GM12892 (cell line): ENCODE data around the gene PMM2. TPM values are rescaled to one million over a fixed set of nuclear protein-coding genes. Genes with fewer than 3 reads are reported as not detected.
A peak's percentile ranks its signal among the peaks of the same experiment; 100 is the strongest.
"Not testable (repeated sequence)": the region's sequence is repeated elsewhere in the genome, so short reads cannot be mapped to it uniquely, and the experiment has no call there.

Source experiments
- DNase-seq: peaks from one replicate; pipeline ENCODE4 v3.0.0; 2011; ENCODE audit not compliant: insufficient read length
- FAIRE-seq: peaks from 2 replicates; lab custom pipeline; 2011; peaks lifted over from hg19 to GRCh38; lab: Jason Lieb, UNC
- POLR2A ChIP-seq: IDR thresholded peaks from 2 replicates; pipeline ENCODE4 v1.6.1; 2011; ENCODE audit warnings: low read depth, low read length, control low read depth
- POLR2AphosphoS5 ChIP-seq: IDR thresholded peaks from 2 replicates; pipeline ENCODE4 v1.6.1; 2011; ENCODE audit warnings: low read depth, low read length, control low read depth
- TAF1 ChIP-seq: IDR thresholded peaks from 2 replicates; pipeline ENCODE4 v1.6.1; 2011; ENCODE audit warnings: low read depth, mild to moderate bottlenecking, control low read depth, low read length, borderline replicate concordance
- polyA plus RNA-seq: library from polyadenylated mRNA; unstranded; fragments of >200 nt; gene quantifications from one replicate; pipeline ENCODE4 v1.2.1, GENCODE V29; 2012; ENCODE audit warnings: missing spikeins, inconsistent platforms; ENCODE audit not compliant: missing spikeins

PMM2 gene
- polyA plus RNA-seq = 26.7 TPM

DNA sequence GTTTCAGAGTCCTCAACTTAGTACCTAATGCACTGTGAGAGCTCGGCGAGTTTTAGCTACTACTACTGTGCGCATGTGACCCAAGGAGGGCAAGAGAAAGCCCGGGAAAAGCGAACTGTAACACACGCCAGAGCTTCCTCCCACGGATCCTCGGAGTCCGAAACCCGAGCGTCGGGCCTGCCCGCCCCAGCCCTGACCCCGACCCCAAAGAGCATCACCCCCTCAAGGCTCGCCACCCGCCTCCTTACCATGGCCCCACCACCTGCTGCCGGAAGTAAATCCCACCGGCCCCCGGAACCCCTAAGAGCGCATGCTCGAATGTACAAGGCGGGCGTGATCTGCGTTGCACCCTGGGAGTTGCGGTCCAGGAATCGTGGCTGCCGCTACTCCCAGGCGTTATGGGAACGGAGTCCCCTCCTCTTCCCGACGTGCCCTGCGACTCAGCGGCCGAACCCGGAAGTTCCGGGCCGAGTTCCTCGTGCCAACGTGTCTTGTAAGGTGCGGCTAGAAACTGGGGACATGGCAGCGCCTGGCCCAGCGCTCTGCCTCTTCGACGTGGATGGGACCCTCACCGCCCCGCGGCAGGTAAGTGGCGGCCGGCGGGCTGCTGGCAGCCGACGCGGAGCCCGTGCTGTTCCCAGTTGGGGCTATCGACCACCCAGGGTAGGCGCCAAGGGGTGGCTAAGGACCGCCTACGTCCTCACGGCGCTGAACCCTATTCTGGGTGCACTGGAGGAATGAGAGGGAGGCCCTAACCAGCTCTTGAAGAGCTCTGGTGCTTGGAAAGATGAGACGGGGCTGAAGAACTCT, at the start of gene PMM2, which contains the start of gene TMEM186:
PMM2 (plus strand) TSS at position 476 of the 810 bp plus-strand sequence; CDS start at position 520, 44 bp downstream.
TMEM186 (minus strand) TSS at position 276 of the 810 bp plus-strand sequence; CDS start at position 251, 25 bp downstream.
- DNase-seq (peak; percentile 96), FAIRE-seq (peak; percentile 92)
- peak; percentile 95 for TF ChIP-seq POLR2A
- peak; percentile 88 for TF ChIP-seq POLR2AphosphoS5
- TF ChIP-seq TAF1 = peak; percentile 35

DNA sequence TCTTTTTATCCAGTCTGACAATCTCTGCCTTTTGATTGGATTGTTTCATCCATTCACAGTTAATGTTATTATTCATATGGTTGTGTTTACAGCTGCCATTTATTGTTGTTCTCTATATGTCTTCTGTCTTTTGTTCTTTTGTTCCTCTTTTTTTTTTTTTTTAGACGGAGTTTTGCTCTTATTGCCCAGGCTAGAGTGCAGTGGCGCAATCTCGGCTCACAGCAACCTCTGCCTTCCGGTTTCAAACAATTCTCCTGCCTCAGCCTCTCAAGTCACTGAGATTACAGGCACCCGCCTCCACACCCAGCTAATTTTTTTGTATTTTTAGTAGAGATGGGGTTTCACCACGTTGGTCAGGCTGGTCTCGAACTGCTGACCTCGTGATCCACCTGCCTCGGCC, 48.7 kb upstream of the PMM2 start:
- not testable (repeated sequence) for DNase-seq, FAIRE-seq

DNA sequence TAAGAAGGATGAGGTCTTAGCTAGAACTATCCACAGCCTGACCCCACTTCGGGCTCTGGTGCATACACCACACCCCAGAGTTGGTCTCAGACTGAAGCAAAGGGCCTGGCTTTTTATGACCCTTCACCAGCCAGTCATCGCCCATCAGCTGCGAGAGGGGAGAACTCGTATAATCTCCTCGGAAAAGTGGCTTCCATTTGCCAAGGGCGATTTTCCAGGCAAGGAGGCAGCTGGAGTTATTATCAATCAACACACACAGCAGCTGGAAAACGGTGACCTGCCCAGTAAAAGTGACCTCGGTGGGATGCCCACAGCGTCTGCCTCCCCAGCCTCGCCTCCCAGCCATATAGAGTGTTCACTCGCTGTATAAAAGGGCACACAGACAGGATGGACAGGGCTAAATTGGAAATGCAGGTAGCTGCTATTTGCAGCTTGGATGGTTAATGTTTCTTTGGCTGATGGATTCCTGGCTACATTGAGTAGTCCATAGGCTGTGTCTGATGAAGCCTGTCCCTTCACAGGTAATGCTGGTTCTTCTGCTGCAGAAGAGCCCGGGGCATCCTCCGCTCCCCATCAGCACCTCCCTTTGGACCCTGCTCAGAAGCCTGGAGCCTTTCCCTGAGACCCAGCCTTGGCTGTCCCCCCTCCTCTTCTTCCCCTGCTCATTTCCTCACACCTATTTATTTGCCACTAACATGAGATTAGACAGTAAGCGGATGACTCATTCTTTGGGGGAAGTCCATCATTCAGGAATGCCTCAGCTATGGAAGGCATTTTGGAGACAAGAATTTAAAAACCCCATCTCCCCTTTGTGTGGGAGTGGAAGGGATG, 45.9 kb upstream of the PMM2 start:
- no peak for TF ChIP-seq POLR2AphosphoS5
- no peak for TF ChIP-seq TAF1
- TF ChIP-seq POLR2A = no peak
- DNase-seq (no peak), FAIRE-seq (no peak)

DNA sequence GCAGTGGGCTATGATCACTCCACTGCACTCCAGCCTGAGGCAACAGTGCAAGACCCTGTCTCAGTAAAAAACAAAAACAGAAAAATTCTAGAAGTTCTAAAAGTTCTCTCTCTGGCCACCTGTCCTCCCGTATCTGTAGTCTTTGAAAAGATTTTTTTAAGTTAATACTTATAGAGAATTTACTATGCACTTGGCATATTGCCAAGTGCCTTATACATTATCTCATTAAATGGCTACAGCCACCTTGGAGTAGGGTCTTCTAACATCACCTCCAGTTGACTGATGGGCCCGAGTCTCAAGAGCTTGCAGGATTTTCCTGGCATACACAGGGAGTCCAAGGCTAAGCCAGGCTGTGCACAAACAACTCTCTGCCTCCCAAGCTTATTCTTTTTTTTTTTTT, 44.9 kb upstream of the PMM2 start:
- no peak for DNase-seq
- no peak for FAIRE-seq
- TF ChIP-seq POLR2AphosphoS5 = no peak
- TF ChIP-seq POLR2A = no peak
- TF ChIP-seq TAF1 = no peak

DNA sequence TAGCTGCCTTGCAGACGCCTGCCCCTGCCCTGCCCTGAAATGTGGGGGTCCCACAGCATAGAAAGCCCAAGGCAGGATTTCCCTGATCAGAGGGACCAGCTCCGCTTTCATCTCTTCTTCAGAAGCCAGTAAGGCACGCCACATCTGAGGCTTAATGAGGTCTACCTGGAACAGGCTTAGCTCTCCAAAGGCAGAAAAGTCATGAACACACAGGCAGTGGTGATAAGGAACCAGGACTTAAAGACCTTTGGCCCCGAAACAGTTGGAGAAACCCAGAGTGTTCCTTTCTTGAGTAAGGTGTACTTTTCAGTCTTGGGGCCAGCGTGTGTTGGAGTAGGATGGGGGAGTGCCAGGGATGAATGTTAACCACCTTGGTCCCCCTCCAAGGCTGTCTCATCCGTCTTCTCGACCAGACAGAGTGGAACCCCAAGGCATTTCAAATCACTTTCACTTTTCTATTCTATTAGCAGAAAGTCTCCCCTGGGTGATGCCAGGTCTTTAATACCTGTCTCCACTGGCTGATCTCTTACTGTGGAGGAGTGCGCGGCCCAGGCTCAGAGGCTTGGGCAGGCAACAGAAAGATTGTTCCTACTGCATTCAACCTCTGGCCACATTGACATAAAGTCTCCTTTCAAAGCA, 44.1 kb upstream of the PMM2 start:
- TF ChIP-seq POLR2AphosphoS5 (no peak), POLR2A (no peak), TAF1 (no peak)
- DNase-seq (no peak), FAIRE-seq (no peak)

DNA sequence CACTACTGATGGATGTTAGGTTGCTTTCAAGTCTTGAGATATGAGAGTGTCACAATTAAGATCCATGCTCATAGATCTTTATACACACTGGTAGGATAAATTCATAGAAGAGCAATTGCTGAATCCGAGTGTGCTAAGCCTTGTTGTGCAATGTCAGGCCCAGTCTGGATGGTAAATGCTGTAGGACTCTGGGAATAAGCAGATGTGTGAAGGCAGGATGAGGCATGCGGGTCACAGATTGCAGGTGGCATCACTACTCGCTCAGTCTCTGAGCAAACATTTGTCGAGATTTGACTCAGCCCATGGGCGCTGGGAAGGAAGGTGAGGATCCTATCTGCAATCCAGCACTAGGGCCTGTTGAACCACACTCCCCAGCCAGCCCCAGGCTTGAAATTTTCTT, 40.9 kb upstream of the PMM2 start:
- DNase-seq (no peak), FAIRE-seq (no peak)

DNA sequence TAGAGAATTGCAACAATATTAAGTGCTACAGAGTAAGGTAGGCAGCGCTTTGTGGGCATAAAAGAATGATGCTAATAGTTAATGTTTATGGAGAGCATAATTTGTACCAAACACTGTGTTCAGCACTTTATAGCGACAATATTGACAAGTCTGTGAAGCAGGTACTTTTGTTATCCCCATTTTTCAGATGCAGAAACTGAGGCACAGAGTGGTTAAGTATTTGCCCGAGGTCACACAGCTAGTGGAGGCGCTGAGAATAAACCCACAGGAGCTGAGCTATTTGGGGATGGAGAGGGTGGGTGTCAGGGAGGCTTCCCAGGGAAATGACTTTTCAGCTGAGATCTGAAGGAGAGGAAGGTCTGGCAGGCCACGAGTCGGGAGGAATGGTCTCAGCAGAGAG, 39.6 kb upstream of the PMM2 start:
- TF ChIP-seq POLR2AphosphoS5 (no peak), TAF1 (no peak), POLR2A (no peak)
- no peak for FAIRE-seq
- no peak for DNase-seq

More for the DNA sequence above, 40.9 kb upstream of the PMM2 start:
- TF ChIP-seq POLR2AphosphoS5 (no peak), TAF1 (no peak), POLR2A (no peak)

DNA sequence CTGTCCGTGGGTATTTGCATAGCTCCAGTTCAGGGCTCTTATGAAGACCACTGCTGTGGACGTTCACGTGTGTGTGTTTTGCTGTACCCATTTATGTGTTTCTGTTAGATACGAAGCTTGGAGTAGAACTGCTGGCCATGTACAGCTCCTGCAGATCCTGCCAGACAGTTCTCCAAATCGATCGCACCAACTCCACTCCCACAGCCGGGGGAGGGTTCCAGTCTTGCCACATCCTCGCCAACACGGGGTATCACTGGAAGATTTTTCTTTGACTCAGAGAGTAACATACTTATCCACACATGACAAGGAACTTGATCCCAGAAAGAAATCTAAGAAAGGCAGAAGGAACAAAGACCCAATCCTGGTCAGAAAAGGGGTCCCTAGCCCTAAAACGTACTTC, 37.6 kb upstream of the PMM2 start:
- FAIRE-seq = no peak
- TF ChIP-seq POLR2A (no peak), TAF1 (no peak), POLR2AphosphoS5 (no peak)

DNA sequence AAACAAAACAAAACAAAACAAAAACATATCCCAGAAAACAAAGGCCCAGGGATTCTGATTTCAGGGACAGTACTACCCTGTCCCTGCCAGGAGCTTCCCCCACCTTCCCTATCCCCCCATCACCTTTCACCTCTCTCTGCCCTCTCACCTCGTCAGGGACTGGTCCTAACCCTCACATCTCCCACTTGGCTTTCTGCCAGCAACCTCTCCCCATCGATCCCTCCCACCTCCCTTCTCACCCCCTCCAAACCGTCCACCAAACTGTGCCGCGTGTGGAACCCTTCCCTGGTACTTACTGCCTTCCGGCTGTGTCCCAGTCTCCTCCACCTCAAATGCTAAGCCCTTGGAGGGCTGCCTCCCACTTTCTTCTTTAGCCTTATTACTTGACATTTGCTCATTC, 36.6 kb upstream of the PMM2 start:
- no peak for FAIRE-seq
- DNase-seq = no peak
- TF ChIP-seq POLR2A = no peak

More for the DNA sequence above, 37.6 kb upstream of the PMM2 start:
- no peak for DNase-seq

DNA sequence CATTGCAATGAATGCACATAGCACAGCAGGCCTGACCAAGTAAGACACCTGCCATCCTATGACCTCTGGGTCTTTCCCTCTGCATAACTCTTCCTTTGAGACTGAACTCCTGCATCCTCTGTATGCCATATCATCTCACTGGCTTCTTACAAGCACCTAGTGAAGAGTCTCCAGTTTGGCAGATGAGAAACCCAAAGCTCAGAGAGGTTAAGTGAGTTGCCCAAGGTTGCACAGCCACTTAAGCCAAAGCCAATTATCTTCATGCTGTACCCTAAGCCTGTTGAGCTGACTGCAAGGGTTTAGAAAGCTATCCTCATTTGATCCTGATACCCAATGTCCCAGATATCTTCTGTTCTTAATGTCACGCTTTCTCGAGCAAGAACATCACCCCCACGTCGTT, 35.4 kb upstream of the PMM2 start:
- FAIRE-seq (no peak), DNase-seq (no peak)

DNA sequence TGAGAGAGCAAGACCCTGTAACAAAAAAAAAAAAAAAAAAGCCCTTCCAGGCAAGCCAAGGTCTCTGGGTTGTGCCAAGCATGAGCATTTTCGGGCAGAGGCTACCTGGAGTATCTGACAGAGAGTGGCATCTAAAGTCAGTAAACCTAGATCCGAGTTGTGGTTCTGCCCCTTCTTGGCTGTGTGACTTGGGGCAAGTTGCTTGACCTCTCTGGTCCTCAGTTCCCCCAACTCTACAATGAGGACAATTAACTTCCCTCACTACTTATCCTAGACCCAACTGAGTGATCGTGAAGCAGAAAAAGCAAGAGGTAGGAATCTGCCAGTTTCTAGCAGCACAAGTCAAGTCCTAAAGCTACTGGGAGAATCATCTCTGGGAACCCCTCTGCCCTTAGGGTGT, 34.6 kb upstream of the PMM2 start:
- DNase-seq (no peak), FAIRE-seq (no peak)
- TF ChIP-seq TAF1 (no peak), POLR2A (no peak), POLR2AphosphoS5 (no peak)

More for the DNA sequence above, 35.4 kb upstream of the PMM2 start:
- TF ChIP-seq TAF1 = no peak
